SK-N-SH treated with all-trans-retinoic acid at 6 μM for 48 hours (cell line): ENCODE measurements around the gene ADCY1.

Source experiments
- ATAC-seq: fragments of 200-7000 bp; cut with Tn5 transposase; 3 replicates; pipeline ENCODE4 v1.9.1; 2020; ENCODE audit warnings: mild to moderate bottlenecking, moderate library complexity
- ARNTL ChIP-seq: fragments of 450-650 bp; formaldehyde crosslinking; IDR thresholded peaks from 2 replicates; pipeline ENCODE4 v1.5.0; 2020; ENCODE audit warnings: low read depth, mild to moderate bottlenecking, moderate library complexity, borderline replicate concordance
- BACH2 ChIP-seq: fragments of 250-450 bp; sonication (Bioruptor Pico); IDR thresholded peaks from 2 replicates; pipeline ENCODE4 v1.9.0; 2021; ENCODE audit warnings: mild to moderate bottlenecking, borderline replicate concordance
- CREB5 ChIP-seq: fragments of 250-450 bp; sonication (Bioruptor Pico); IDR thresholded peaks from 2 replicates; pipeline ENCODE4 v1.5.1; 2020; ENCODE audit warnings: low read depth, mild to moderate bottlenecking, moderate library complexity
- CSDC2 ChIP-seq: fragments of 250-450 bp; sonication (Bioruptor Pico); IDR thresholded peaks from 2 replicates; pipeline ENCODE4 v1.5.0; 2020; ENCODE audit warnings: mild to moderate bottlenecking, moderate library complexity
- CSRNP3 ChIP-seq: fragments of 250-450 bp; sonication (Bioruptor Pico); IDR thresholded peaks from 2 replicates; pipeline ENCODE4 v1.5.1; 2021; ENCODE audit warnings: mild to moderate bottlenecking, moderate library complexity
- ESRRG ChIP-seq: fragments of 250-450 bp; sonication (Bioruptor Pico); IDR thresholded peaks from 2 replicates; pipeline ENCODE4 v1.6.1; 2021; ENCODE audit warnings: mild to moderate bottlenecking
- GLIS3 ChIP-seq: fragments of 250-450 bp; sonication (Bioruptor Pico); IDR thresholded peaks from 2 replicates; pipeline ENCODE4 v1.5.0; 2020; ENCODE audit warnings: mild to moderate bottlenecking, moderate library complexity
- ISL1 ChIP-seq: fragments of 250-450 bp; sonication (Bioruptor Pico); IDR thresholded peaks from 2 replicates; pipeline ENCODE4 v2.1.2; 2022; ENCODE audit warnings: mild to moderate bottlenecking, moderate library complexity
- OSR1 ChIP-seq: fragments of 250-450 bp; sonication (Bioruptor Pico); IDR thresholded peaks from 2 replicates; pipeline ENCODE4 v1.8.0; 2022; ENCODE audit warnings: moderate library complexity, mild to moderate bottlenecking, inconsistent platforms
- PATZ1 ChIP-seq: fragments of 250-450 bp; sonication (Bioruptor Pico); IDR thresholded peaks from 2 replicates; pipeline ENCODE4 v1.8.0; 2020; ENCODE audit warnings: mild to moderate bottlenecking, moderate library complexity, borderline replicate concordance
- POU6F1 ChIP-seq: fragments of 250-450 bp; sonication (Bioruptor Pico); IDR thresholded peaks from 2 replicates; pipeline ENCODE4 v1.8.0; 2021; ENCODE audit warnings: low read depth, mild to moderate bottlenecking, moderate library complexity, borderline replicate concordance
- PPARA ChIP-seq: fragments of 250-450 bp; sonication (Bioruptor Pico); IDR thresholded peaks from 2 replicates; pipeline ENCODE4 v1.5.0; 2020; ENCODE audit warnings: mild to moderate bottlenecking, borderline replicate concordance
- RARB ChIP-seq: fragments of 250-450 bp; sonication (Bioruptor Pico); IDR thresholded peaks from 2 replicates; pipeline ENCODE4 v1.8.0; 2021; ENCODE audit warnings: mild to moderate bottlenecking, moderate library complexity
- SNAI2 ChIP-seq: fragments of 250-450 bp; sonication (Bioruptor Pico); IDR thresholded peaks from 2 replicates; pipeline ENCODE4 v1.5.0; 2020; ENCODE audit warnings: mild to moderate bottlenecking, moderate library complexity
- TCF4 ChIP-seq: fragments of 250-450 bp; sonication (Bioruptor Pico); IDR thresholded peaks from 2 replicates; pipeline ENCODE4 v1.8.0; 2021; ENCODE audit warnings: mild to moderate bottlenecking, moderate library complexity, borderline replicate concordance
- ZC3H10 ChIP-seq: fragments of 250-450 bp; sonication (Bioruptor Pico); IDR thresholded peaks from 2 replicates; pipeline ENCODE4 v1.5.1; 2021; ENCODE audit warnings: mild to moderate bottlenecking, moderate library complexity
- ZFP3 ChIP-seq: fragments of 250-450 bp; sonication (Bioruptor Pico); IDR thresholded peaks from 2 replicates; pipeline ENCODE4 v1.5.0; 2020; ENCODE audit warnings: mild to moderate bottlenecking, moderate library complexity
- ZFP30 ChIP-seq: fragments of 450-650 bp; formaldehyde crosslinking; IDR thresholded peaks from 2 replicates; pipeline ENCODE4 v1.5.0; 2022; ENCODE audit warnings: mild to moderate bottlenecking, moderate library complexity
- ZNF565 ChIP-seq: fragments of 450-650 bp; formaldehyde crosslinking; conservative IDR thresholded peaks from 2 replicates; pipeline ENCODE4 v1.5.0; 2020; ENCODE audit warnings: low read depth, mild to moderate bottlenecking, moderate library complexity
- ZNF70 ChIP-seq: fragments of 450-650 bp; formaldehyde crosslinking; IDR thresholded peaks from 2 replicates; pipeline ENCODE4 v1.5.0; 2020; ENCODE audit warnings: mild to moderate bottlenecking, moderate library complexity
- TF ChIP-seq, protein P1 (sequence below): fragments of 250-450 bp; sonication (Bioruptor Pico); IDR thresholded peaks from 2 replicates; pipeline ENCODE4 v1.5.0; 2020; ENCODE audit warnings: mild to moderate bottlenecking, moderate library complexity

Gene ADCY1

DNA sequence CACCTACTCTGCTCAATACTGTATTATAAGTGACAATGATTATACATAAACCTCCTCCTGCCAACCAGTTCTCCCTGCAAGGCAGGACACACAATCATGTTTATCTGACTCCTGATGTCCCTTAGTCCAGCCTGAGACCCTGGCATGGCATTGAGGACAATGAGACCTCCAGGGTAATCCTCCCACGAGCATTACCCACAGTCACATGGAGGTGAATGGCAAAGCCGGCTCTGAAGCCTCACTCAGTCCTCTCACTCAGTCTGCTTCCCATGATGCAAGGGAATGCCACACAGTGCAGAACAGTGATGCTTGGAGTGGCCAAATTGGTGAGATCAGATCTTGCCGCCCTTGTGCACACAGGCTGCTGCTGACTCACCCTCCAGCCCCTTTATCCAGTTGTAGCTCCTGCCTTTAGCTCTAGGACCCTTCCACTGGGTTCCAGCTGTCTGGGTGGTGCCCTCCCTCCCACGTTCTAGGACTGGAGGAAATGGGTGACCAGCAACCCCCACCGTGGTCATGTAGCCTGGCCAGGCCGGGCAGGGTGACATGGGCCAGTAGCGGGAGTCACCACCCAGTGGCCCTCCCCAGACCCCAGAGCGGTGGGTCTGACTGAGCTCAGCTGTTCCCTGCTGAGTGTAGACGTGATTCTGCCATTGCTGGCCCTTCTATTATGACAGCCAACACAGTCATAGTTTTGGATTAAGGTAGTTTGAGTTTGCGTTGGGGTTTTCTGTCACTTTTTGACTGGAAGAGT, 5.5 kb upstream of the ADCY1 start:
- no peak for ATAC-seq
- TF ChIP-seq ZNF565 (no peak), GLIS3 (CRISPR knock-in tag) (no peak), BACH2 (no peak), PATZ1 (CRISPR knock-in tag) (no peak), ZC3H10 (CRISPR knock-in tag) (no peak), OSR1 (CRISPR knock-in tag) (no peak), CREB5 (CRISPR knock-in tag) (no peak)

- no peak for ATAC-seq
- TF ChIP-seq OSR1 (CRISPR knock-in tag) (no peak), RARB (CRISPR knock-in tag) (no peak), PATZ1 (CRISPR knock-in tag) (no peak), ZC3H10 (CRISPR knock-in tag) (no peak), CSDC2 (CRISPR knock-in tag) (no peak), ISL1 (CRISPR knock-in tag) (no peak), SNAI2 (CRISPR knock-in tag) (no peak), ARNTL (CRISPR knock-in tag) (no peak), ESRRG (no peak), ZFP3 (CRISPR knock-in tag) (no peak), ZNF565 (no peak), CSRNP3 (CRISPR knock-in tag) (no peak), ZNF70 (no peak), BACH2 (no peak), GLIS3 (CRISPR knock-in tag) (no peak), PPARA (CRISPR knock-in tag) (no peak), POU6F1 (CRISPR knock-in tag) (no peak), TCF4 (CRISPR knock-in tag) (no peak), ZFP30 (CRISPR knock-in tag) (no peak)
- TF ChIP-seq, protein P1, sequence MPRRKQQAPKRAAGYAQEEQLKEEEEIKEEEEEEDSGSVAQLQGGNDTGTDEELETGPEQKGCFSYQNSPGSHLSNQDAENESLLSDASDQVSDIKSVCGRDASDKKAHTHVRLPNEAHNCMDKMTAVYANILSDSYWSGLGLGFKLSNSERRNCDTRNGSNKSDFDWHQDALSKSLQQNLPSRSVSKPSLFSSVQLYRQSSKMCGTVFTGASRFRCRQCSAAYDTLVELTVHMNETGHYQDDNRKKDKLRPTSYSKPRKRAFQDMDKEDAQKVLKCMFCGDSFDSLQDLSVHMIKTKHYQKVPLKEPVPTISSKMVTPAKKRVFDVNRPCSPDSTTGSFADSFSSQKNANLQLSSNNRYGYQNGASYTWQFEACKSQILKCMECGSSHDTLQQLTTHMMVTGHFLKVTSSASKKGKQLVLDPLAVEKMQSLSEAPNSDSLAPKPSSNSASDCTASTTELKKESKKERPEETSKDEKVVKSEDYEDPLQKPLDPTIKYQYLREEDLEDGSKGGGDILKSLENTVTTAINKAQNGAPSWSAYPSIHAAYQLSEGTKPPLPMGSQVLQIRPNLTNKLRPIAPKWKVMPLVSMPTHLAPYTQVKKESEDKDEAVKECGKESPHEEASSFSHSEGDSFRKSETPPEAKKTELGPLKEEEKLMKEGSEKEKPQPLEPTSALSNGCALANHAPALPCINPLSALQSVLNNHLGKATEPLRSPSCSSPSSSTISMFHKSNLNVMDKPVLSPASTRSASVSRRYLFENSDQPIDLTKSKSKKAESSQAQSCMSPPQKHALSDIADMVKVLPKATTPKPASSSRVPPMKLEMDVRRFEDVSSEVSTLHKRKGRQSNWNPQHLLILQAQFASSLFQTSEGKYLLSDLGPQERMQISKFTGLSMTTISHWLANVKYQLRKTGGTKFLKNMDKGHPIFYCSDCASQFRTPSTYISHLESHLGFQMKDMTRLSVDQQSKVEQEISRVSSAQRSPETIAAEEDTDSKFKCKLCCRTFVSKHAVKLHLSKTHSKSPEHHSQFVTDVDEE: no peak
Measured at GRCh38 chr7:45569290-45569685, 4.9 kb upstream of the ADCY1 start.
